K562 (cell line): ENCODE results near the gene C9. TPM values are rescaled to one million over a fixed set of nuclear protein-coding genes. Genes with fewer than 3 reads are reported as not detected.

Source experiments
- ATAC-seq: fragments of 200-7000 bp; cut with Tn5 transposase; 3 replicates; pipeline ENCODE4 v1.9.1; 2020; ENCODE audit warnings: moderate library complexity
- BruUV-seq: library from RNA; stranded (reverse); fragments of 400-500 nt; replicated peaks from 2 replicates; lab custom pipeline; 2021; lab: Mats Ljungman, UMichigan
- CTCF ChIA-PET: fragments of 300-600 bp; formaldehyde crosslinking; extraction: SDS; loops from one replicate; lab custom pipeline; 2021; ENCODE audit warnings: low intra/inter-chr PET ratio; lab: Yijun Ruan, JAX
- POLR2A ChIA-PET: fragments of 300-600, 350-650 bp; sonication (Branson Sonifier 250); formaldehyde crosslinking; extraction: SDS; loops from one replicate; lab custom pipeline; 2021; ENCODE audit warnings: antibody characterized with exemption, inconsistent platforms; lab: Yijun Ruan, JAX
- DNase-seq, 4 experiments: peaks; one replicate each; pipeline versions ENCODE4 v3.0.0 to v3.0.0-alpha.2; 2011 to 2018; ENCODE audit warnings: low spot score in 3 of 4, mixed read lengths in 3 of 4; ENCODE audit errors: extremely low read depth in 1 of 4
- FAIRE-seq: peaks from 2 replicates; lab custom pipeline; 2011; peaks lifted over from hg19 to GRCh38; lab: Jason Lieb, UNC
- H2AFZ ChIP-seq: 2 replicates; pipeline ENCODE4 v1.6.0; 2011; ENCODE audit warnings: low read depth, low read length, control low read depth, inconsistent platforms
- H3K27ac ChIP-seq: fragments of 200-600 bp; 3 replicates; pipeline ENCODE4 v1.8.0; 2011; ENCODE audit warnings: low read depth, mild to moderate bottlenecking, control low read depth, inconsistent platforms, low read length, moderate library complexity, mixed read lengths; ENCODE audit errors: extremely low read depth
- H3K27me3 ChIP-seq, 2 experiments: fragments of 300-600 bp in 1 of 2; 2 replicates in 1 of 2; 3 replicates in 1 of 2; pipeline versions ENCODE4 v1.6.0 to v1.8.0; 2011; ENCODE audit warnings: inconsistent platforms in 2 of 2, low read length in 2 of 2, mild to moderate bottlenecking in 1 of 2, mixed read lengths in 1 of 2, moderate library complexity in 1 of 2; ENCODE audit not compliant: control insufficient read depth in 2 of 2, insufficient read depth in 2 of 2
- H3K36me3 ChIP-seq: fragments of 300-600 bp; 3 replicates; pipeline ENCODE4 v1.8.0; 2011; ENCODE audit warnings: mild to moderate bottlenecking, low read length, inconsistent platforms; ENCODE audit not compliant: control insufficient read depth, insufficient read depth
- H3K4me1 ChIP-seq, 2 experiments: fragments of 200-600 bp in 1 of 2; replicated peaks in 1 of 2; 2 replicates in 1 of 2; 3 replicates in 1 of 2; pipeline versions ENCODE4 v1.5.1 to v1.8.0; 2011; ENCODE audit warnings: inconsistent platforms in 2 of 2, low read length in 2 of 2, mild to moderate bottlenecking in 1 of 2, mixed read lengths in 1 of 2, moderate library complexity in 1 of 2; ENCODE audit not compliant: control insufficient read depth in 2 of 2, insufficient read depth in 2 of 2
- H3K4me2 ChIP-seq: 2 replicates; pipeline ENCODE4 v1.6.1; 2011; ENCODE audit warnings: low read length, control low read depth, inconsistent platforms, mixed read lengths; ENCODE audit not compliant: insufficient read depth
- H3K4me3 ChIP-seq: fragments of 200-600 bp; sonication (generic), shearing (Covaris generic); 2 replicates; pipeline ENCODE4 v1.5.1; 2016; ENCODE audit warnings: control low read depth, inconsistent platforms
- H3K79me2 ChIP-seq: fragments of 200-600 bp; 3 replicates; pipeline ENCODE4 v1.8.0; 2011; ENCODE audit warnings: low read length, inconsistent platforms; ENCODE audit not compliant: control insufficient read depth, insufficient read depth
- H3K9ac ChIP-seq, 2 experiments: 2 replicates each; pipeline versions ENCODE4 v1.6.0 to v1.6.1; 2011; ENCODE audit warnings: low read depth in 2 of 2, low read length in 2 of 2, control low read depth in 1 of 2, inconsistent platforms in 1 of 2, mild to moderate bottlenecking in 1 of 2, mixed read lengths in 1 of 2; ENCODE audit not compliant: insufficient read depth in 1 of 2
- H3K9me1 ChIP-seq: one replicate; pipeline ENCODE4 v1.6.0; 2011; ENCODE audit warnings: inconsistent platforms, mild to moderate bottlenecking, low read length, moderate library complexity; ENCODE audit not compliant: control insufficient read depth, insufficient read depth
- H3K9me3 ChIP-seq: replicated peaks from 2 replicates; pipeline ENCODE4 v1.5.1; 2011; ENCODE audit warnings: low read depth, low read length, inconsistent platforms; ENCODE audit not compliant: control insufficient read depth, insufficient read depth
- H4K20me1 ChIP-seq: replicated peaks from 2 replicates; pipeline ENCODE4 v1.6.1; 2011; ENCODE audit warnings: low read length, inconsistent platforms, mixed read lengths; ENCODE audit not compliant: control insufficient read depth, insufficient read depth
- ADNP ChIP-seq: fragments of 200-800 bp; sonication (Bioruptor generic); IDR thresholded peaks from 2 replicates; pipeline ENCODE4 v1.6.1; 2016; ENCODE audit warnings: missing genetic modification characterization, missing compliant biosample characterization
- CCNT2 ChIP-seq: IDR thresholded peaks from 2 replicates; pipeline ENCODE4 v1.6.1; 2011; ENCODE audit warnings: borderline replicate concordance, low read depth, mild to moderate bottlenecking, moderate library complexity, mixed read lengths, low read length; ENCODE audit not compliant: insufficient read length; ENCODE audit errors: extremely low read depth
- ILF3 ChIP-seq: fragments of 450-650 bp; IDR thresholded peaks from 2 replicates; pipeline ENCODE4 v1.6.1; 2018; ENCODE audit warnings: antibody characterized with exemption, mild to moderate bottlenecking, moderate library complexity, borderline replicate concordance
- LCOR ChIP-seq: sonication (generic); formaldehyde crosslinking; IDR thresholded peaks from 2 replicates; pipeline ENCODE4 v1.8.0; 2022; ENCODE audit warnings: mild to moderate bottlenecking, missing genetic modification reagents
- NFXL1 ChIP-seq: fragments of 450-650 bp; formaldehyde crosslinking; IDR thresholded peaks from 2 replicates; pipeline ENCODE4 v1.4.0; 2021; ENCODE audit warnings: mild to moderate bottlenecking
- PHF8 ChIP-seq: fragments of 200-600 bp; sonication (generic); IDR thresholded peaks from 2 replicates; pipeline ENCODE4 v1.6.1; 2012; ENCODE audit warnings: mixed run types, mild to moderate bottlenecking, inconsistent platforms, low read length, moderate library complexity, borderline replicate concordance
- TEAD2 ChIP-seq: fragments of 450-650 bp; IDR thresholded peaks from 2 replicates; pipeline ENCODE4 v1.6.1; 2016; ENCODE audit warnings: missing genetic modification characterization, control low read depth, missing compliant biosample characterization
- ZNF507 ChIP-seq: conservative IDR thresholded peaks from 2 replicates; pipeline ENCODE4 v1.6.1; 2017; ENCODE audit warnings: missing genetic modification characterization, missing compliant biosample characterization
- ZNF584 ChIP-seq: fragments of 200-800 bp; sonication (Bioruptor generic); IDR thresholded peaks from 2 replicates; pipeline ENCODE4 v1.6.1; 2016; ENCODE audit warnings: low read depth, mild to moderate bottlenecking, missing genetic modification characterization, missing compliant biosample characterization
- WGBS: fragments of 100-300 bp; shearing (Covaris generic); methylation state at CpG from one replicate; pipeline ENCODE4 v1.1.6; 2016; ENCODE audit warnings: low coverage, mixed read lengths; ENCODE audit not compliant: insufficient coverage; ENCODE audit errors: missing lambda C conversion rate; 5-methylcytosine and 5-hydroxymethylcytosine counted together
- in situ Hi-C: fragments of 300-500 bp; cut with MboI; formaldehyde crosslinking; loops from 4 replicates; pipeline ENCODE4 v1.15.0; 2018; ENCODE audit warnings: inconsistent platforms, mixed read lengths
- intact Hi-C: fragments of 100-400 bp; cut with micrococcal nuclease; formaldehyde crosslinking; loops from 2 replicates; pipeline ENCODE4 v1.14.2; 2022
- polyA plus RNA-seq, 8 experiments: library from polyadenylated mRNA; depleted of rRNA in 4 of 8; stranded (reverse) in 5 of 8; unstranded in 3 of 8; fragments of >200 nt; fragmentation: Nextera tagmentation in 2 of 8; fragmentation: Illumina TruSeq in 1 of 8; extraction: Ambion mirVana in 2 of 8; extraction: Trizol in 1 of 8; gene quantifications; 2 replicates each; pipeline versions ENCODE4 v1.2.1 to v1.2.3, GENCODE V29; 2011 to 2014; ENCODE audit warnings: inconsistent platforms in 1 of 8, missing spikeins in 1 of 8
- total RNA-seq, 7 experiments: library from RNA; depleted of rRNA in 6 of 7; stranded (reverse); fragments of >200 nt in 6 of 7; fragmentation: Illumina TruSeq in 2 of 7; extraction: Trizol in 2 of 7; gene quantifications; 2 replicates each; pipeline versions ENCODE4 v1.2.1 to v1.2.3, GENCODE V29; 2011 to 2021; ENCODE audit warnings: low replicate concordance in 1 of 7
- TF ChIP-seq, protein P1 (sequence below): IDR thresholded peaks from 2 replicates; pipeline ENCODE4 v1.6.1; 2012; ENCODE audit warnings: low read depth, low read length, improper control_type of control experiment, borderline replicate concordance
- TF ChIP-seq, protein P2 (sequence below): fragments of 250-450 bp; sonication (Bioruptor Pico); IDR thresholded peaks from 2 replicates; pipeline ENCODE4 v1.8.0; 2022; ENCODE audit warnings: moderate library complexity, mild to moderate bottlenecking, inconsistent platforms
- TF ChIP-seq, protein P3 (sequence below), 2 experiments: fragments of 450-650 bp; formaldehyde crosslinking in 1 of 2; IDR thresholded peaks; 2 replicates each; pipeline versions ENCODE4 v1.4.0 to v1.6.1; 2014 to 2020; ENCODE audit warnings: mild to moderate bottlenecking in 2 of 2, borderline replicate concordance in 1 of 2, low read depth in 1 of 2

C9 gene
- total and polyA plus RNA-seq, 9 of the 15 experiments (the other 6 are each of a cell fraction or from before 2014, with no cell fraction given), result 0.08 to 0.38 TPM; not detected in 7

DNA sequence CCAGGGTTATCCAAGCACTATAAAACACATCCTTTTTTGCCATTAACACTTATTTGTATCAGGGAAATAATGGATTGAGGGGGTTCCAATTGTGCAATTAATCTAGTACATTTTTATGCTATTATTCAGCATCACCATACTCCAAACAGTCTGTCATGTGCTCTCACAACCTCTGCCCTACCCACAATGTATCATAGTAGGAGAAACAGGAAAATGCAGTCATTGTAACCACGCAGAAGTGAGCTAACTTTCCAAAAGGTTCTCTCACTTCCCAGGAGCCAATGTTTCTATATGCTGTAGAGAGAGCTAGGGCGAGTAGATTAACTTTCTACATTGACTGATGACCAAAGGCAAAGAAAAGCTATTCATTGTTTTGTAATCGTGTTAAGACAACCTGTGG, 30.7 kb upstream of the C9 start:
- WGBS, result 31% methylated on average over 3 of the region's 3 CpGs
- H4K20me1 ChIP-seq, result no peaks in the 10 kb centered on the region
- H3K9me3 ChIP-seq, result no peaks in the 10 kb centered on the region
- 0 out of 3 replicates have a peak, but pooled peaks cover 2% of the 10 kb centered on the region for H3K79me2 ChIP-seq
- ATAC-seq, result no peak
- no TSS peak for BruUV-seq
- intact Hi-C loops, result no loop called here
- H3K27me3 ChIP-seq, result no peaks in the 10 kb centered on the region
- H2AFZ ChIP-seq, result no peak overlapping the region
- in situ Hi-C loops, result no loop called here
- H3K9me1 ChIP-seq, result no peaks in the 10 kb centered on the region
- H3K4me1 ChIP-seq, result peaks cover 3 to 21% of the 10 kb centered on the region in 2 experiments; a peak in 3 of 5 replicates
- ChIA-PET CTCF (no interaction called here), POLR2A (interaction anchor here (1.1 kb wide), 1 partner anchor 30 kb away, joined by 4 read pairs; the partner anchor contains the start of gene DAB2)
- H3K27ac ChIP-seq, result no peak overlapping the region
- H3K4me2 ChIP-seq, result no peak overlapping the region
- H3K4me3 ChIP-seq, result no peak overlapping the region
- DNase-seq, result no peak
- no peak for FAIRE-seq
- H3K36me3 ChIP-seq, result peaks cover 7% of the 10 kb centered on the region; the same call in 2 of the 3 replicates
- no peak overlapping the region for H3K9ac ChIP-seq
- TF ChIP-seq LCOR (CRISPR knock-in tag), result no peak
- no peak for TF ChIP-seq PHF8
- no peak for TF ChIP-seq ZNF507 (tag)
- TF ChIP-seq, protein P1, sequence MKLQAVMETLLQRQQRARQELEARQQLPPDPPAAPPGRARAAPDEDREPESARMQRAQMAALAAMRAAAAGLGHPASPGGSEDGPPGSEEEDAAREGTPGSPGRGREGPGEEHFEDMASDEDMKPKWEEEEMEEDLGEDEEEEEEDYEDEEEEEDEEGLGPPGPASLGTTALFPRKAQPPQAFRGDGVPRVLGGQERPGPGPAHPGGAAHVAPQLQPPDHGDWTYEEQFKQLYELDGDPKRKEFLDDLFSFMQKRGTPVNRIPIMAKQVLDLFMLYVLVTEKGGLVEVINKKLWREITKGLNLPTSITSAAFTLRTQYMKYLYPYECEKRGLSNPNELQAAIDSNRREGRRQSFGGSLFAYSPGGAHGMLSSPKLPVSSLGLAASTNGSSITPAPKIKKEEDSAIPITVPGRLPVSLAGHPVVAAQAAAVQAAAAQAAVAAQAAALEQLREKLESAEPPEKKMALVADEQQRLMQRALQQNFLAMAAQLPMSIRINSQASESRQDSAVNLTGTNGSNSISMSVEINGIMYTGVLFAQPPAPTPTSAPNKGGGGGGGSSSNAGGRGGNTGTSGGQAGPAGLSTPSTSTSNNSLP, result no peak
- TF ChIP-seq, protein P2, sequence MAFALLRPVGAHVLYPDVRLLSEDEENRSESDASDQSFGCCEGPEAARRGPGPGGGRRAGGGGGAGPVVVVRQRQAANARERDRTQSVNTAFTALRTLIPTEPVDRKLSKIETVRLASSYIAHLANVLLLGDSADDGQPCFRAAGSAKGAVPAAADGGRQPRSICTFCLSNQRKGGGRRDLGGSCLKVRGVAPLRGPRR (CRISPR knock-in tag), result no peak
- TF ChIP-seq ADNP (tag), result no peak
- TF ChIP-seq ZNF584 (CRISPR knock-in tag), result no peak
- TF ChIP-seq, protein P3, sequence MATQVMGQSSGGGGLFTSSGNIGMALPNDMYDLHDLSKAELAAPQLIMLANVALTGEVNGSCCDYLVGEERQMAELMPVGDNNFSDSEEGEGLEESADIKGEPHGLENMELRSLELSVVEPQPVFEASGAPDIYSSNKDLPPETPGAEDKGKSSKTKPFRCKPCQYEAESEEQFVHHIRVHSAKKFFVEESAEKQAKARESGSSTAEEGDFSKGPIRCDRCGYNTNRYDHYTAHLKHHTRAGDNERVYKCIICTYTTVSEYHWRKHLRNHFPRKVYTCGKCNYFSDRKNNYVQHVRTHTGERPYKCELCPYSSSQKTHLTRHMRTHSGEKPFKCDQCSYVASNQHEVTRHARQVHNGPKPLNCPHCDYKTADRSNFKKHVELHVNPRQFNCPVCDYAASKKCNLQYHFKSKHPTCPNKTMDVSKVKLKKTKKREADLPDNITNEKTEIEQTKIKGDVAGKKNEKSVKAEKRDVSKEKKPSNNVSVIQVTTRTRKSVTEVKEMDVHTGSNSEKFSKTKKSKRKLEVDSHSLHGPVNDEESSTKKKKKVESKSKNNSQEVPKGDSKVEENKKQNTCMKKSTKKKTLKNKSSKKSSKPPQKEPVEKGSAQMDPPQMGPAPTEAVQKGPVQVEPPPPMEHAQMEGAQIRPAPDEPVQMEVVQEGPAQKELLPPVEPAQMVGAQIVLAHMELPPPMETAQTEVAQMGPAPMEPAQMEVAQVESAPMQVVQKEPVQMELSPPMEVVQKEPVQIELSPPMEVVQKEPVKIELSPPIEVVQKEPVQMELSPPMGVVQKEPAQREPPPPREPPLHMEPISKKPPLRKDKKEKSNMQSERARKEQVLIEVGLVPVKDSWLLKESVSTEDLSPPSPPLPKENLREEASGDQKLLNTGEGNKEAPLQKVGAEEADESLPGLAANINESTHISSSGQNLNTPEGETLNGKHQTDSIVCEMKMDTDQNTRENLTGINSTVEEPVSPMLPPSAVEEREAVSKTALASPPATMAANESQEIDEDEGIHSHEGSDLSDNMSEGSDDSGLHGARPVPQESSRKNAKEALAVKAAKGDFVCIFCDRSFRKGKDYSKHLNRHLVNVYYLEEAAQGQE (IDR thresholded peaks at IDR 0.05; ENCODE audit: borderline replicate concordance), result no peak
- TF ChIP-seq, protein P3 (CRISPR knock-in tag; IDR thresholded peaks at IDR 0.05; ENCODE audit: low read depth), result no peak
- no peak for TF ChIP-seq ILF3
- no peak for TF ChIP-seq NFXL1
- no peak for TF ChIP-seq TEAD2 (tag)
- no peak for TF ChIP-seq CCNT2
